NCI-H2227 (cell line): ENCODE data around the gene CSF1R.

Experiments
- DNase-seq: peaks from one replicate; lab custom pipeline; 2025; ENCODE audit not compliant: unreplicated experiment; lab: John Stamatoyannopoulos, UW

The CSF1R gene

GRCh38 chr5:150070821-150071220 is 15.5 kb downstream of the CSF1R start:
- DNase-seq = no peak

GRCh38 chr5:150069672-150070627 is 16.4 kb downstream of the CSF1R start:
- DNase-seq = no peak

- DNase-seq = no peak
Observed at GRCh38 chr5:150068961-150069645, 17.3 kb downstream of the CSF1R start.

- no peak for DNase-seq
Observed at GRCh38 chr5:150068472-150068871, 17.9 kb downstream of the CSF1R start.

- no peak for DNase-seq
Observed at GRCh38 chr5:150068071-150068470, 18.3 kb downstream of the CSF1R start.

- no peak for DNase-seq
Observed at GRCh38 chr5:150067405-150067960, 18.9 kb downstream of the CSF1R start.

- no peak for DNase-seq
Observed at GRCh38 chr5:150066901-150067396, 19.4 kb downstream of the CSF1R start.

GRCh38 chr5:150066436-150066835 is 19.9 kb downstream of the CSF1R start:
- DNase-seq = no peak

- no peak for DNase-seq
Observed at GRCh38 chr5:150065886-150066285, 20.5 kb downstream of the CSF1R start.

GRCh38 chr5:150065346-150065745 is 21.0 kb downstream of the CSF1R start:
- DNase-seq = no peak

GRCh38 chr5:150064681-150065220 is 21.6 kb downstream of the CSF1R start:
- DNase-seq = no peak

- DNase-seq = no peak
Observed at GRCh38 chr5:150063638-150064037, 22.7 kb downstream of the CSF1R start.

GRCh38 chr5:150062216-150062922 is 24.0 kb downstream of the CSF1R start:
- no peak for DNase-seq

GRCh38 chr5:150061538-150061995 is 24.8 kb downstream of the CSF1R start:
- no peak for DNase-seq

GRCh38 chr5:150060471-150060870 is 25.9 kb downstream of the CSF1R start:
- no peak for DNase-seq

- no peak for DNase-seq
Observed at GRCh38 chr5:150059623-150060022, 26.7 kb downstream of the CSF1R start.

GRCh38 chr5:150058480-150059126 is 27.8 kb downstream of the CSF1R start:
- no peak for DNase-seq

- no peak for DNase-seq
Observed at GRCh38 chr5:150057996-150058395, 28.4 kb downstream of the CSF1R start.

GRCh38 chr5:150057511-150057910 is 28.8 kb downstream of the CSF1R start:
- no peak for DNase-seq

- DNase-seq = no peak
Observed at GRCh38 chr5:150057052-150057451, 29.3 kb downstream of the CSF1R start.
